ENCODE data around the gene CCDC50.

Gene CCDC50

GRCh38 chr3:191331388-191331787 is 2.2 kb downstream of the CCDC50 start:
- H3K4me3 Mint-ChIP-seq: no peak overlapping the region
- no peaks in the 10 kb centered on the region for H3K9me3 Mint-ChIP-seq (ENCODE audit: low read depth)
- H3K4me1 Mint-ChIP-seq (ENCODE audit: low read depth): peaks cover 7% of the 10 kb centered on the region
- peaks cover 3% of the 10 kb centered on the region for H3K36me3 Mint-ChIP-seq
- H3K27me3 Mint-ChIP-seq: peaks cover 28% of the 10 kb centered on the region
- H3K27ac Mint-ChIP-seq: no peak overlapping the region

GRCh38 chr3:191333298-191333880 is 4.2 kb downstream of the CCDC50 start:
- H3K27me3 Mint-ChIP-seq: peaks cover 17% of the 10 kb centered on the region
- H3K4me1 Mint-ChIP-seq (ENCODE audit: low read depth): peaks cover 6% of the 10 kb centered on the region
- peaks cover 3% of the 10 kb centered on the region for H3K36me3 Mint-ChIP-seq
- no peaks in the 10 kb centered on the region for H3K9me3 Mint-ChIP-seq (ENCODE audit: low read depth)
- H3K4me3 Mint-ChIP-seq: no peak overlapping the region
- no peak overlapping the region for H3K27ac Mint-ChIP-seq

- Mint-ChIP-seq H3K4me1 (ENCODE audit: low read depth) (peaks cover 2% of the 10 kb centered on the region), H3K27ac (no peak overlapping the region), H3K4me3 (no peak overlapping the region), H3K36me3 (no peaks in the 10 kb centered on the region), H3K27me3 (peaks cover 12% of the 10 kb centered on the region), H3K9me3 (ENCODE audit: low read depth) (no peaks in the 10 kb centered on the region)
These were observed 5.2 kb downstream of the CCDC50 start for GRCh38 chr3:191334346-191334893.

- no peaks in the 10 kb centered on the region for H3K9me3 Mint-ChIP-seq (ENCODE audit: low read depth)
- H3K27ac Mint-ChIP-seq: no peak overlapping the region
- no peaks in the 10 kb centered on the region for H3K4me1 Mint-ChIP-seq (ENCODE audit: low read depth)
- H3K36me3 Mint-ChIP-seq: no peaks in the 10 kb centered on the region
- no peak overlapping the region for H3K4me3 Mint-ChIP-seq
- H3K27me3 Mint-ChIP-seq: peaks cover 2% of the 10 kb centered on the region
These were observed 7.6 kb downstream of the CCDC50 start for GRCh38 chr3:191336833-191337232.

- Mint-ChIP-seq H3K27ac (no peak overlapping the region), H3K4me3 (no peak overlapping the region), H3K36me3 (no peaks in the 10 kb centered on the region), H3K4me1 (ENCODE audit: low read depth) (no peaks in the 10 kb centered on the region), H3K27me3 (no peaks in the 10 kb centered on the region), H3K9me3 (ENCODE audit: low read depth) (no peaks in the 10 kb centered on the region)
These were observed 8.9 kb downstream of the CCDC50 start for GRCh38 chr3:191338177-191338488.

GRCh38 chr3:191339316-191339917 is 10.2 kb downstream of the CCDC50 start:
- Mint-ChIP-seq H3K4me1 (ENCODE audit: low read depth) (no peaks in the 10 kb centered on the region), H3K9me3 (ENCODE audit: low read depth) (no peaks in the 10 kb centered on the region), H3K27me3 (no peaks in the 10 kb centered on the region), H3K36me3 (no peaks in the 10 kb centered on the region), H3K4me3 (no peak overlapping the region), H3K27ac (no peak overlapping the region)

GRCh38 chr3:191340351-191340750 is 11.2 kb downstream of the CCDC50 start:
- H3K4me1 Mint-ChIP-seq (ENCODE audit: low read depth): no peaks in the 10 kb centered on the region
- no peaks in the 10 kb centered on the region for H3K36me3 Mint-ChIP-seq
- no peak overlapping the region for H3K27ac Mint-ChIP-seq
- H3K9me3 Mint-ChIP-seq (ENCODE audit: low read depth): no peaks in the 10 kb centered on the region
- H3K4me3 Mint-ChIP-seq: no peak overlapping the region
- no peaks in the 10 kb centered on the region for H3K27me3 Mint-ChIP-seq

GRCh38 chr3:191340966-191341365 is 11.8 kb downstream of the CCDC50 start:
- H3K36me3 Mint-ChIP-seq: no peaks in the 10 kb centered on the region
- H3K4me1 Mint-ChIP-seq (ENCODE audit: low read depth): no peaks in the 10 kb centered on the region
- H3K27ac Mint-ChIP-seq: no peak overlapping the region
- no peaks in the 10 kb centered on the region for H3K9me3 Mint-ChIP-seq (ENCODE audit: low read depth)
- no peak overlapping the region for H3K4me3 Mint-ChIP-seq
- no peaks in the 10 kb centered on the region for H3K27me3 Mint-ChIP-seq

GRCh38 chr3:191342006-191342405 is 12.8 kb downstream of the CCDC50 start:
- H3K4me3 Mint-ChIP-seq: no peak overlapping the region
- H3K36me3 Mint-ChIP-seq: no peaks in the 10 kb centered on the region
- H3K27ac Mint-ChIP-seq: no peak overlapping the region
- H3K27me3 Mint-ChIP-seq: no peaks in the 10 kb centered on the region
- H3K4me1 Mint-ChIP-seq (ENCODE audit: low read depth): no peaks in the 10 kb centered on the region
- H3K9me3 Mint-ChIP-seq (ENCODE audit: low read depth): no peaks in the 10 kb centered on the region

GRCh38 chr3:191342411-191342810 is 13.2 kb downstream of the CCDC50 start:
- Mint-ChIP-seq H3K27me3 (no peaks in the 10 kb centered on the region), H3K27ac (no peak overlapping the region), H3K4me1 (ENCODE audit: low read depth) (no peaks in the 10 kb centered on the region), H3K4me3 (no peak overlapping the region), H3K9me3 (ENCODE audit: low read depth) (no peaks in the 10 kb centered on the region), H3K36me3 (no peaks in the 10 kb centered on the region)

GRCh38 chr3:191343115-191343514 is 13.9 kb downstream of the CCDC50 start:
- Mint-ChIP-seq H3K27me3 (no peaks in the 10 kb centered on the region), H3K36me3 (no peaks in the 10 kb centered on the region), H3K9me3 (ENCODE audit: low read depth) (no peaks in the 10 kb centered on the region), H3K27ac (no peak overlapping the region), H3K4me1 (ENCODE audit: low read depth) (no peaks in the 10 kb centered on the region), H3K4me3 (no peak overlapping the region)

- Mint-ChIP-seq H3K9me3 (ENCODE audit: low read depth) (no peaks in the 10 kb centered on the region), H3K36me3 (no peaks in the 10 kb centered on the region), H3K27me3 (no peaks in the 10 kb centered on the region), H3K4me1 (ENCODE audit: low read depth) (no peaks in the 10 kb centered on the region), H3K27ac (no peak overlapping the region), H3K4me3 (no peak overlapping the region)
These were observed 14.7 kb downstream of the CCDC50 start for GRCh38 chr3:191343913-191344312.

GRCh38 chr3:191345334-191345733 is 16.1 kb downstream of the CCDC50 start:
- Mint-ChIP-seq H3K36me3 (no peaks in the 10 kb centered on the region), H3K4me1 (ENCODE audit: low read depth) (no peaks in the 10 kb centered on the region), H3K9me3 (ENCODE audit: low read depth) (no peaks in the 10 kb centered on the region), H3K27ac (no peak overlapping the region), H3K4me3 (no peak overlapping the region), H3K27me3 (no peaks in the 10 kb centered on the region)

- Mint-ChIP-seq H3K4me3 (no peak overlapping the region), H3K27ac (no peak overlapping the region), H3K27me3 (no peaks in the 10 kb centered on the region), H3K9me3 (ENCODE audit: low read depth) (no peaks in the 10 kb centered on the region), H3K4me1 (ENCODE audit: low read depth) (no peaks in the 10 kb centered on the region), H3K36me3 (no peaks in the 10 kb centered on the region)
These were observed 18.0 kb downstream of the CCDC50 start for GRCh38 chr3:191347228-191347627.

GRCh38 chr3:191348098-191348497 is 18.9 kb downstream of the CCDC50 start:
- Mint-ChIP-seq H3K27ac (no peak overlapping the region), H3K4me1 (ENCODE audit: low read depth) (no peaks in the 10 kb centered on the region)

More at GRCh38 chr3:191348098-191348497, 18.9 kb downstream of the CCDC50 start:
- Mint-ChIP-seq H3K27me3 (no peaks in the 10 kb centered on the region), H3K9me3 (ENCODE audit: low read depth) (no peaks in the 10 kb centered on the region), H3K36me3 (no peaks in the 10 kb centered on the region), H3K4me3 (no peak overlapping the region)

Measured in activated naive CD8-positive, alpha-beta T cell (primary cell).